IMR-90 (cell line): Measurements from ENCODE around the gene ZFHX3. TPM values are rescaled to one million over a fixed set of nuclear protein-coding genes. Genes with fewer than 3 reads are reported as not detected.

Source experiments
- ATAC-seq: fragments of 200-7000 bp; cut with Tn5 transposase; 2 replicates; pipeline ENCODE4 v1.9.1; 2020; ENCODE audit warnings: low read depth, mild to moderate bottlenecking, moderate library complexity
- BruUV-seq: library from RNA; stranded (reverse); fragments of 400-500 nt; replicated peaks from 2 replicates; lab custom pipeline; 2021; lab: Mats Ljungman, UMichigan
- CTCF ChIA-PET: fragments of 300-600 bp; formaldehyde crosslinking; extraction: SDS; loops from one replicate; lab custom pipeline; 2021; ENCODE audit warnings: antibody characterized with exemption; lab: Yijun Ruan, JAX
- POLR2A ChIA-PET: fragments of 300-600 bp; sonication (Branson Sonifier 250); formaldehyde crosslinking; loops from one replicate; lab custom pipeline; 2022; ENCODE audit warnings: antibody characterized with exemption; ENCODE audit not compliant: unreplicated experiment; lab: Charles Lee
- DNase-seq: peaks from one replicate; pipeline ENCODE4 v3.0.0; 2013
- H2AFZ ChIP-seq: replicated peaks from 2 replicates; pipeline ENCODE3; 2013; ENCODE audit warnings: low read length, mild to moderate bottlenecking; ENCODE audit not compliant: poor library complexity
- H2AK5ac ChIP-seq: 2 replicates; pipeline ENCODE4 v1.6.1; 2013; ENCODE audit warnings: low read depth, low read length, inconsistent platforms
- H2AK9ac ChIP-seq: replicated peaks from 2 replicates; pipeline ENCODE3; 2013; ENCODE audit warnings: mild to moderate bottlenecking, low read depth, low read length, moderate library complexity; ENCODE audit not compliant: poor library complexity
- H2BK120ac ChIP-seq: 2 replicates; pipeline ENCODE4 v1.6.1; 2013; ENCODE audit warnings: low read depth, low read length, inconsistent platforms
- H2BK15ac ChIP-seq: 3 replicates; pipeline ENCODE4 v1.6.1; 2013; ENCODE audit warnings: low read depth, low read length, inconsistent platforms
- H2BK20ac ChIP-seq: 2 replicates; pipeline ENCODE4 v1.6.1; 2013; ENCODE audit warnings: low read depth, mild to moderate bottlenecking, inconsistent platforms, low read length, moderate library complexity
- H2BK5ac ChIP-seq: 2 replicates; pipeline ENCODE4 v1.6.1; 2013; ENCODE audit warnings: mild to moderate bottlenecking, low read depth, low read length, inconsistent platforms; ENCODE audit not compliant: poor library complexity, severe bottlenecking
- H3K14ac ChIP-seq: replicated peaks from 2 replicates; pipeline ENCODE4 v1.6.1; 2013; ENCODE audit warnings: low read depth, low read length, inconsistent platforms
- H3K18ac ChIP-seq: 2 replicates; pipeline ENCODE4 v1.6.1; 2013; ENCODE audit warnings: low read depth, low read length, control low read depth
- H3K23ac ChIP-seq: 2 replicates; pipeline ENCODE4 v1.6.1; 2013; ENCODE audit warnings: low read depth, low read length, inconsistent platforms
- H3K27ac ChIP-seq: 2 replicates; pipeline ENCODE4 v1.5.1; 2013; ENCODE audit warnings: mild to moderate bottlenecking, control low read depth, low read length; ENCODE audit not compliant: insufficient read depth
- H3K27me3 ChIP-seq: 2 replicates; pipeline ENCODE4 v1.6.1; 2013; ENCODE audit warnings: low read length; ENCODE audit not compliant: control insufficient read depth, insufficient read depth
- H3K36me3 ChIP-seq: 2 replicates; pipeline ENCODE4 v1.6.1; 2013; ENCODE audit warnings: low read length, mixed read lengths; ENCODE audit not compliant: control insufficient read depth, insufficient read depth
- H3K4ac ChIP-seq: 2 replicates; pipeline ENCODE4 v1.6.1; 2013; ENCODE audit warnings: low read depth, low read length, inconsistent platforms
- H3K4me1 ChIP-seq: 2 replicates; pipeline ENCODE4 v1.6.1; 2013; ENCODE audit warnings: low read length, mixed read lengths; ENCODE audit not compliant: control insufficient read depth, insufficient read depth
- H3K4me2 ChIP-seq: 2 replicates; pipeline ENCODE4 v1.6.1; 2013; ENCODE audit warnings: low read depth, mild to moderate bottlenecking, control low read depth, low read length, moderate library complexity
- H3K4me3 ChIP-seq: 2 replicates; pipeline ENCODE4 v1.5.1; 2013; ENCODE audit warnings: low read depth, mild to moderate bottlenecking, control low read depth, low read length, moderate library complexity; ENCODE audit not compliant: insufficient read depth
- H3K56ac ChIP-seq: 2 replicates; pipeline ENCODE4 v1.6.1; 2013; ENCODE audit warnings: low read length, inconsistent platforms; ENCODE audit not compliant: insufficient read depth; ENCODE audit errors: extremely low read depth
- H3K79me1 ChIP-seq, 2 experiments: 2 replicates each; pipeline ENCODE4 v1.6.1; 2013; ENCODE audit warnings: low read length in 2 of 2, inconsistent platforms in 1 of 2, low read depth in 1 of 2
- H3K9ac ChIP-seq: 2 replicates; pipeline ENCODE4 v1.6.1; 2013; ENCODE audit warnings: low read depth, low read length, control low read depth
- H3K9me1 ChIP-seq: 2 replicates; pipeline ENCODE4 v1.6.1; 2013; ENCODE audit warnings: low read length, inconsistent platforms; ENCODE audit not compliant: insufficient read depth
- H3K9me3 ChIP-seq: 2 replicates; pipeline ENCODE4 v1.6.1; 2013; ENCODE audit warnings: low read length; ENCODE audit not compliant: control insufficient read depth, insufficient read depth
- H4K20me1 ChIP-seq: 2 replicates; pipeline ENCODE4 v1.6.1; 2013; ENCODE audit warnings: low read length, inconsistent platforms; ENCODE audit not compliant: insufficient read depth
- H4K5ac ChIP-seq: 2 replicates; pipeline ENCODE4 v1.6.1; 2013; ENCODE audit warnings: mild to moderate bottlenecking, low read depth, low read length, control low read depth
- H4K8ac ChIP-seq, 2 experiments: 2 replicates each; pipeline ENCODE4 v1.6.1; 2013; ENCODE audit warnings: low read depth in 2 of 2, low read length in 2 of 2, control low read depth in 1 of 2, inconsistent platforms in 1 of 2
- H4K91ac ChIP-seq: 2 replicates; pipeline ENCODE4 v1.6.1; 2013; ENCODE audit warnings: low read depth, low read length, inconsistent platforms; ENCODE audit not compliant: insufficient read depth
- BHLHE40 ChIP-seq: fragments of 150-350 bp; IDR thresholded peaks from 2 replicates; pipeline ENCODE4 v1.6.1; 2016; ENCODE audit warnings: mild to moderate bottlenecking, low read depth, low read length
- CEBPB ChIP-seq: IDR thresholded peaks from 2 replicates; pipeline ENCODE4 v1.6.1; 2012; ENCODE audit warnings: low read depth, low read length, improper control_type of control experiment
- CHD1 ChIP-seq: IDR thresholded peaks from 2 replicates; pipeline ENCODE4 v1.6.1; 2012; ENCODE audit warnings: low read depth, low read length, improper control_type of control experiment
- ELK1 ChIP-seq: fragments of 150-350 bp; IDR thresholded peaks from 2 replicates; pipeline ENCODE4 v1.6.1; 2016; ENCODE audit warnings: low read depth, mild to moderate bottlenecking, low read length, moderate library complexity, borderline replicate concordance
- FOS ChIP-seq: fragments of 150-350 bp; IDR thresholded peaks from 2 replicates; pipeline ENCODE4 v1.6.1; 2016; ENCODE audit warnings: low read depth, low read length
- MAFK ChIP-seq: IDR thresholded peaks from 2 replicates; pipeline ENCODE4 v1.6.1; 2012; ENCODE audit warnings: low read depth, low read length, improper control_type of control experiment
- MAZ ChIP-seq: IDR thresholded peaks from 2 replicates; pipeline ENCODE4 v1.6.1; 2012; ENCODE audit warnings: low read depth, mild to moderate bottlenecking, low read length, improper control_type of control experiment, moderate library complexity, borderline replicate concordance
- MXI1 ChIP-seq: IDR thresholded peaks from 2 replicates; pipeline ENCODE4 v1.6.1; 2012; ENCODE audit warnings: low read depth, mild to moderate bottlenecking, low read length, moderate library complexity, borderline replicate concordance
- NFE2L2 ChIP-seq: fragments of 150-350 bp; IDR thresholded peaks from 2 replicates; pipeline ENCODE4 v1.6.1; 2016; ENCODE audit warnings: low read depth, mild to moderate bottlenecking, low read length
- POLR2A ChIP-seq: IDR thresholded peaks from 2 replicates; pipeline ENCODE4 v1.6.1; 2012; ENCODE audit warnings: mild to moderate bottlenecking, low read depth, low read length
- RAD21 ChIP-seq: IDR thresholded peaks from 2 replicates; pipeline ENCODE4 v1.6.1; 2012; ENCODE audit warnings: low read length, improper control_type of control experiment
- RCOR1 ChIP-seq: IDR thresholded peaks from 2 replicates; pipeline ENCODE4 v1.6.1; 2012; ENCODE audit warnings: mild to moderate bottlenecking, low read length, improper control_type of control experiment; ENCODE audit not compliant: insufficient replicate concordance
- RFX5 ChIP-seq: IDR thresholded peaks from 2 replicates; pipeline ENCODE4 v1.8.0; 2012; ENCODE audit warnings: low read depth, mild to moderate bottlenecking, low read length, moderate library complexity
- SMC3 ChIP-seq: fragments of 150-350 bp; IDR thresholded peaks from 2 replicates; pipeline ENCODE4 v1.6.1; 2016; ENCODE audit warnings: low read depth, mild to moderate bottlenecking, antibody characterized with exemption, low read length, moderate library complexity
- USF2 ChIP-seq: fragments of 150-350 bp; IDR thresholded peaks from 2 replicates; pipeline ENCODE4 v1.6.1; 2017; ENCODE audit warnings: mild to moderate bottlenecking, antibody characterized with exemption, low read length, low read depth
- WGBS, 2 experiments: methylation state at CpG; one replicate each; pipeline versions ENCODE4 v1.1.5 to v1.1.7; 2013; ENCODE audit warnings: missing lambda C conversion rate in 2 of 2; ENCODE audit not compliant: insufficient read length in 1 of 2; ENCODE audit errors: extremely low coverage in 2 of 2; 5-methylcytosine and 5-hydroxymethylcytosine counted together
- dilution Hi-C: fragments of 300-500 bp; cut with HindIII; formaldehyde crosslinking; loops from one replicate; pipeline ENCODE4 v1.14.3; 2018; ENCODE audit warnings: low sequenced_read_pairs; ENCODE audit not compliant: unreplicated experiment
- in situ Hi-C: fragments of 300-500 bp; cut with MboI; formaldehyde crosslinking; loops from 3 replicates; pipeline ENCODE4 v1.14.3; 2019; ENCODE audit warnings: low sequenced_read_pairs, inconsistent platforms, mixed read lengths
- intact Hi-C: fragments of 100-400 bp; cut with micrococcal nuclease; formaldehyde crosslinking; loops from 2 replicates; pipeline ENCODE4 v1.10.0; 2022
- polyA plus RNA-seq, 3 experiments: library from polyadenylated mRNA; depleted of rRNA; stranded (reverse); fragments of >200 nt; gene quantifications; 2 replicates each; pipeline ENCODE4 v1.2.3, GENCODE V29; 2012; ENCODE audit warnings: low replicate concordance in 1 of 3
- total RNA-seq: library from RNA; depleted of rRNA; stranded (reverse); fragments of >200 nt; gene quantifications from 2 replicates; pipeline ENCODE4 v1.2.3, GENCODE V29; 2012
- TF ChIP-seq, protein P1 (sequence below): conservative IDR thresholded peaks from 2 replicates; pipeline ENCODE4 v1.5.1; 2012; ENCODE audit warnings: mild to moderate bottlenecking, low read depth, low read length, improper control_type of control experiment

Gene ZFHX3
- total and polyA plus RNA-seq, 2 of the 4 experiments (the other 2 are of a cell fraction): 1.4 to 1.7 TPM

- peaks cover 15% of the 10 kb centered on the region for H3K9me1 ChIP-seq
- no peak overlapping the region for H3K23ac ChIP-seq
- H4K8ac ChIP-seq: no peak overlapping the region
- peaks cover 3% of the 10 kb centered on the region; the same call in 1 of the 2 replicates for H3K36me3 ChIP-seq
- no peak overlapping the region for H3K14ac ChIP-seq
- peaks cover 14% of the 10 kb centered on the region for H3K4me1 ChIP-seq
- ATAC-seq: no peak
- H3K56ac ChIP-seq: no peak overlapping the region
- H3K18ac ChIP-seq: no peak overlapping the region
- no peak for TF ChIP-seq MXI1
- no peak for TF ChIP-seq FOS
- TF ChIP-seq POLR2A: no peak
- no peak for TF ChIP-seq CHD1
- TF ChIP-seq ELK1: no peak
- no peak for TF ChIP-seq MAFK
- no peak for TF ChIP-seq RCOR1
- no peak for TF ChIP-seq RAD21
- TF ChIP-seq MAZ: no peak
- TF ChIP-seq NFE2L2: no peak
- TF ChIP-seq, protein P1, sequence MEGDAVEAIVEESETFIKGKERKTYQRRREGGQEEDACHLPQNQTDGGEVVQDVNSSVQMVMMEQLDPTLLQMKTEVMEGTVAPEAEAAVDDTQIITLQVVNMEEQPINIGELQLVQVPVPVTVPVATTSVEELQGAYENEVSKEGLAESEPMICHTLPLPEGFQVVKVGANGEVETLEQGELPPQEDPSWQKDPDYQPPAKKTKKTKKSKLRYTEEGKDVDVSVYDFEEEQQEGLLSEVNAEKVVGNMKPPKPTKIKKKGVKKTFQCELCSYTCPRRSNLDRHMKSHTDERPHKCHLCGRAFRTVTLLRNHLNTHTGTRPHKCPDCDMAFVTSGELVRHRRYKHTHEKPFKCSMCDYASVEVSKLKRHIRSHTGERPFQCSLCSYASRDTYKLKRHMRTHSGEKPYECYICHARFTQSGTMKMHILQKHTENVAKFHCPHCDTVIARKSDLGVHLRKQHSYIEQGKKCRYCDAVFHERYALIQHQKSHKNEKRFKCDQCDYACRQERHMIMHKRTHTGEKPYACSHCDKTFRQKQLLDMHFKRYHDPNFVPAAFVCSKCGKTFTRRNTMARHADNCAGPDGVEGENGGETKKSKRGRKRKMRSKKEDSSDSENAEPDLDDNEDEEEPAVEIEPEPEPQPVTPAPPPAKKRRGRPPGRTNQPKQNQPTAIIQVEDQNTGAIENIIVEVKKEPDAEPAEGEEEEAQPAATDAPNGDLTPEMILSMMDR: no peak
- TF ChIP-seq USF2: no peak
- TF ChIP-seq CEBPB: no peak
- no peak for TF ChIP-seq BHLHE40
- no peak for TF ChIP-seq RFX5
- no peak for TF ChIP-seq SMC3
- H2AK9ac ChIP-seq: no peak overlapping the region
- dilution Hi-C loops: loop anchor here (25.0 kb wide), 1 partner anchor 95 kb away; the partner anchor contains the start of gene ZFHX3
- no peak overlapping the region for H4K5ac ChIP-seq
- H2AFZ ChIP-seq: no peak overlapping the region
- H2AK5ac ChIP-seq: no peak overlapping the region
- in situ Hi-C loops: no loop called here
- H3K27ac ChIP-seq: no peak overlapping the region
- no peak overlapping the region for H3K9ac ChIP-seq
- peaks cover 38 to 80% of the 10 kb centered on the region in 2 experiments for H3K79me1 ChIP-seq
- H3K4ac ChIP-seq: no peak overlapping the region
- no TSS peak for BruUV-seq
- no peaks in the 10 kb centered on the region for H3K9me3 ChIP-seq
- peaks cover 34% of the 10 kb centered on the region for H4K20me1 ChIP-seq
- H2BK5ac ChIP-seq: no peak overlapping the region
- H2BK120ac ChIP-seq: no peak overlapping the region
- H4K91ac ChIP-seq: no peak overlapping the region
- no peak overlapping the region for H3K4me3 ChIP-seq
- DNase-seq: no peak
- intact Hi-C loops: no loop called here
- H3K4me2 ChIP-seq: no peak overlapping the region
- WGBS, 2 experiments: 100% methylated on average over 1 of the region's 7 CpGs; no CpG with 5 or more reads in 1 of the 2 experiments
- ChIA-PET CTCF (no interaction called here), POLR2A (no interaction called here)
- no peaks in the 10 kb centered on the region for H3K27me3 ChIP-seq
- no peak overlapping the region for H2BK15ac ChIP-seq
- H2BK20ac ChIP-seq: no peak overlapping the region
Observed at GRCh38 chr16:72942021-72942420, 105.9 kb downstream of the ZFHX3 start.
